Ishikawa (cell line): Measurements from ENCODE around the gene SENP1.
A peak's percentile ranks its signal among the peaks of the same experiment; 100 is the strongest.

Source experiments
- CEBPB ChIP-seq: IDR thresholded peaks from 2 replicates; pipeline ENCODE4 v1.6.1; 2012
- CREB1 ChIP-seq: IDR thresholded peaks from 2 replicates; pipeline ENCODE4 v1.6.1; 2012; ENCODE audit warnings: low read depth
- EP300 ChIP-seq: IDR thresholded peaks from 2 replicates; pipeline ENCODE4 v1.6.1; 2012; ENCODE audit warnings: borderline replicate concordance
- FOXM1 ChIP-seq: IDR thresholded peaks from 2 replicates; pipeline ENCODE4 v1.6.1; 2012; ENCODE audit warnings: low read depth, borderline replicate concordance
- MAX ChIP-seq: IDR thresholded peaks from 2 replicates; pipeline ENCODE4 v1.6.1; 2012
- NFIC ChIP-seq: IDR thresholded peaks from 2 replicates; pipeline ENCODE4 v1.6.1; 2012
- RAD21 ChIP-seq: IDR thresholded peaks from 2 replicates; pipeline ENCODE4 v1.6.1; 2012; ENCODE audit warnings: low read depth
- REST ChIP-seq: IDR thresholded peaks from 2 replicates; pipeline ENCODE4 v1.6.1; 2012; ENCODE audit warnings: low read depth, mild to moderate bottlenecking
- TAF1 ChIP-seq: IDR thresholded peaks from 2 replicates; pipeline ENCODE4 v1.6.1; 2012; ENCODE audit warnings: low read depth, mild to moderate bottlenecking
- TCF12 ChIP-seq: IDR thresholded peaks from 2 replicates; pipeline ENCODE4 v1.6.1; 2012; ENCODE audit warnings: low read depth
- TEAD4 ChIP-seq: IDR thresholded peaks from 2 replicates; pipeline ENCODE4 v1.6.1; 2012
- USF1 ChIP-seq: IDR thresholded peaks from 2 replicates; pipeline ENCODE4 v1.6.1; 2012
- YY1 ChIP-seq: IDR thresholded peaks from 2 replicates; pipeline ENCODE4 v1.6.1; 2012; ENCODE audit warnings: low read depth
- ZBTB7A ChIP-seq: IDR thresholded peaks from 2 replicates; pipeline ENCODE4 v1.6.1; 2012; ENCODE audit warnings: low read depth

GRCh38 chr12:48000878-48001504, 104.9 kb downstream of the SENP1 start:
- TF ChIP-seq RAD21 = no peak
- 0 out of 2 replicates have a peak, but pooled peaks have one; percentile 38 for TF ChIP-seq MAX
- TF ChIP-seq TAF1 = no peak
- no peak for TF ChIP-seq CEBPB
- TF ChIP-seq EP300 = no peak
- no peak for TF ChIP-seq REST
- TF ChIP-seq FOXM1 = no peak
- no peak for TF ChIP-seq ZBTB7A
- TF ChIP-seq USF1 = no peak
- TF ChIP-seq TCF12 = no peak
- no peak for TF ChIP-seq YY1
- TF ChIP-seq TEAD4 = no peak
- no peak for TF ChIP-seq NFIC
- TF ChIP-seq CREB1 = no peak
